GM12892 (cell line): ENCODE measurements around the gene OCSTAMP.

Source experiments
- POLR2A ChIP-seq: IDR thresholded peaks from 2 replicates; pipeline ENCODE4 v1.6.1; 2011; ENCODE audit warnings: low read depth, low read length, control low read depth
- POLR2AphosphoS5 ChIP-seq: IDR thresholded peaks from 2 replicates; pipeline ENCODE4 v1.6.1; 2011; ENCODE audit warnings: low read depth, low read length, control low read depth
- TAF1 ChIP-seq: IDR thresholded peaks from 2 replicates; pipeline ENCODE4 v1.6.1; 2011; ENCODE audit warnings: low read depth, mild to moderate bottlenecking, control low read depth, low read length, borderline replicate concordance

DNA sequence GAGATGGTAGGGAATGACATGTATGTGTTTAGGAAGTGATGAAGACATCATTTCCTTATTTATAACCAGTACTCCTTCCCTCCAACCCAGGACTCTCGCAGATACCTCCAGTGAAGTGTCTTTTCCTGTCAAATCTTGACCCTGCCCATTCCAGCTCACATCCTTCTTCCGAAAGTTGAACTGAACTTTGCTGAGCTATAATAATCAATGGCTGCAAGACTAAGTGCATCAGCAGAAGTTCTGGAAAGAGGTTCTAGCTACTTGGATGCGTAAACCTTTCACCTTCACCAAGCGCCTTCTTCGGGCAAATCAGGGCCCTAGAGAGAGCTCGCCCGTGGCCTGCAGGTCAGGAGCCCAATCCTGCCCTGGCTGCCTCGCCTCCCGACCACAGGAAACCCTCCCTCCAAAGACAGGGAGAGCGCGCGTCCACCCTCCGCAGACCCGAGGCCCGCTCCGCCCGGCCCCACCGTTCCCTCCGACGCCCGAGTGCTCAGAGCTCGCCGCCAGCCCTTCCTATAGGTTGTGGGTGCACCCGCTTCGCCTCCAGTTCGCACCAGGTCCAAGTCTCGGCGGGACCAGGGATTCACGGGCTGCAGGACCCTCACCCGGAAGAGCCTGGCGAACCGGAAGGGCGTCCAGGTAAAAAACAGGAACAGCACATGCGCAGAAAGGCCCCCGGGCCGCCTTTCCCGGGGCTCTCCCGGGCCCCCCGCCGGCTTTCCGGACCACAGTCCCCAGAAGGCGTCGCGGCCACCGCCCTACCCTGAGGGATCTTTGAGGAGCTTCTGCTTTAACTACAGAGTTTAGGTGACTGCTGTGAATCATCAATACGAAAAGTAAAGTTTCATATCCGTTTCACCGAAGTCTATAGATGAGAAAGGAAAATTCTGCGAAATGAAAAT lies 37.3 kb downstream of the OCSTAMP start, which contains the start of gene ZNF334:
- TF ChIP-seq POLR2A: no peak
- TF ChIP-seq POLR2AphosphoS5: no peak
- TF ChIP-seq TAF1: no peak
